H1 (cell line): ENCODE data around the gene HES3. TPM values are rescaled to one million over a fixed set of nuclear protein-coding genes. Genes with fewer than 3 reads are reported as not detected.

Experiments
- CTCF ChIA-PET: fragments of 300-600 bp; sonication (Branson Sonifier 250); formaldehyde crosslinking; loops from one replicate; lab custom pipeline; 2021; ENCODE audit not compliant: partially characterized antibody; lab: Charles Lee
- POLR2A ChIA-PET: fragments of 300-600 bp; sonication (Branson Sonifier 250); formaldehyde crosslinking; loops from one replicate; lab custom pipeline; 2021; ENCODE audit warnings: inconsistent platforms; ENCODE audit not compliant: partially characterized antibody; lab: Charles Lee
- DNase-seq, 2 experiments: peaks; one replicate each; pipeline versions ENCODE4 v3.0.0 to v3.0.0-alpha.2; 2010 to 2022; ENCODE audit warnings: low spot score in 2 of 2, low read depth in 1 of 2, mixed read lengths in 1 of 2
- FAIRE-seq: peaks from 2 replicates; lab custom pipeline; 2011; peaks lifted over from hg19 to GRCh38; lab: Jason Lieb, UNC
- H2AFZ ChIP-seq: 2 replicates; pipeline ENCODE4 v1.8.1; 2012; ENCODE audit warnings: low read length, inconsistent platforms
- H2AK5ac ChIP-seq: 2 replicates; pipeline ENCODE4 v1.6.1; 2013; ENCODE audit warnings: low read depth, low read length
- H2BK120ac ChIP-seq: replicated peaks from 2 replicates; pipeline ENCODE3; 2013; ENCODE audit warnings: low read depth, low read length, inconsistent platforms
- H2BK12ac ChIP-seq: 2 replicates; pipeline ENCODE4 v1.6.1; 2013; ENCODE audit warnings: low read depth, low read length
- H2BK15ac ChIP-seq: 2 replicates; pipeline ENCODE4 v1.6.1; 2013; ENCODE audit warnings: low read length
- H2BK20ac ChIP-seq: 2 replicates; pipeline ENCODE4 v1.6.1; 2013; ENCODE audit warnings: low read length
- H2BK5ac ChIP-seq: 2 replicates; pipeline ENCODE4 v1.6.1; 2013; ENCODE audit warnings: low read depth, low read length
- H3K14ac ChIP-seq: 2 replicates; pipeline ENCODE4 v1.6.1; 2013; ENCODE audit warnings: inconsistent platforms; ENCODE audit not compliant: insufficient read length
- H3K18ac ChIP-seq: 2 replicates; pipeline ENCODE4 v1.6.1; 2013; ENCODE audit warnings: low read length; ENCODE audit errors: extremely low read depth
- H3K23ac ChIP-seq: 2 replicates; pipeline ENCODE4 v1.6.1; 2013; ENCODE audit warnings: inconsistent platforms; ENCODE audit not compliant: insufficient read length
- H3K23me2 ChIP-seq: 2 replicates; pipeline ENCODE4 v1.6.1; 2013; ENCODE audit warnings: low read depth, low read length
- H3K27ac ChIP-seq: 2 replicates; pipeline ENCODE4 v1.6.1; 2011; ENCODE audit warnings: low read depth, low read length, inconsistent platforms
- H3K27me3 ChIP-seq, 4 experiments: replicated peaks in 1 of 4; 1 replicate in 1 of 4; 2 replicates in 3 of 4; pipeline versions ENCODE4 v1.6.1 to v1.8.1; 2011 to 2013; ENCODE audit warnings: low read length in 3 of 4, mild to moderate bottlenecking in 3 of 4, inconsistent platforms in 2 of 4, mixed read lengths in 2 of 4, moderate library complexity in 1 of 4; ENCODE audit not compliant: control insufficient read depth in 3 of 4, insufficient read depth in 3 of 4; ENCODE audit errors: extremely low read depth in 1 of 4
- H3K36me3 ChIP-seq, 4 experiments: 2 replicates each; pipeline versions ENCODE4 v1.6.1 to v1.8.1; 2011 to 2013; ENCODE audit warnings: mild to moderate bottlenecking in 4 of 4, low read length in 3 of 4, moderate library complexity in 2 of 4, control low read depth in 1 of 4, inconsistent platforms in 1 of 4; ENCODE audit not compliant: insufficient read depth in 4 of 4, control insufficient read depth in 2 of 4
- H3K4ac ChIP-seq: replicated peaks from 2 replicates; pipeline ENCODE3; 2013; ENCODE audit warnings: low read length, low read depth, mixed read lengths, inconsistent platforms; ENCODE audit not compliant: insufficient read length
- H3K4me1 ChIP-seq, 4 experiments: replicated peaks in 1 of 4; 1 replicate in 1 of 4; 2 replicates in 3 of 4; pipeline versions ENCODE4 v1.6.1 to v1.8.1; 2011 to 2013; ENCODE audit warnings: low read length in 3 of 4, inconsistent platforms in 2 of 4, mixed read lengths in 1 of 4; ENCODE audit not compliant: insufficient read depth in 4 of 4, control insufficient read depth in 3 of 4
- H3K4me2 ChIP-seq, 2 experiments: 2 replicates each; pipeline versions ENCODE4 v1.6.1 to v1.8.1; 2011 to 2013; ENCODE audit warnings: low read depth in 2 of 2, low read length in 2 of 2, control low read depth in 1 of 2, inconsistent platforms in 1 of 2, mild to moderate bottlenecking in 1 of 2; ENCODE audit not compliant: insufficient read depth in 1 of 2
- H3K4me3 ChIP-seq, 4 experiments: fragments of 200-600, 300-600 bp in 1 of 4; sonication (generic), shearing (Covaris generic), sonication (Bioruptor Twin) in 1 of 4; 2 replicates each; pipeline versions ENCODE4 v1.5.1 to v1.8.1; 2011 to 2016; ENCODE audit warnings: low read length in 4 of 4, low read depth in 3 of 4, control low read depth in 2 of 4, inconsistent platforms in 2 of 4, mild to moderate bottlenecking in 2 of 4, mixed read lengths in 1 of 4, moderate library complexity in 1 of 4; ENCODE audit not compliant: insufficient read depth in 2 of 4; ENCODE audit errors: extremely low read depth in 1 of 4
- H3K56ac ChIP-seq: replicated peaks from 2 replicates; pipeline ENCODE3; 2013; ENCODE audit warnings: low read depth, mild to moderate bottlenecking, mixed read lengths, low read length, inconsistent platforms; ENCODE audit not compliant: insufficient read length
- H3K79me1 ChIP-seq: 2 replicates; pipeline ENCODE4 v1.6.1; 2013; ENCODE audit warnings: low read depth, low read length, control low read depth
- H3K79me2 ChIP-seq, 2 experiments: 2 replicates each; pipeline versions ENCODE4 v1.6.1 to v1.8.1; 2012 to 2013; ENCODE audit warnings: low read length in 2 of 2, mild to moderate bottlenecking in 2 of 2, inconsistent platforms in 1 of 2; ENCODE audit not compliant: insufficient read depth in 2 of 2, control insufficient read depth in 1 of 2
- H3K9ac ChIP-seq, 4 experiments: replicated peaks in 1 of 4; 1 replicate in 1 of 4; 2 replicates in 3 of 4; pipeline versions ENCODE4 v1.6.1 to v1.8.1; 2011 to 2013; ENCODE audit warnings: low read depth in 3 of 4, low read length in 3 of 4, control low read depth in 2 of 4, mild to moderate bottlenecking in 2 of 4, moderate library complexity in 2 of 4, inconsistent platforms in 1 of 4; ENCODE audit errors: extremely low read depth in 1 of 4
- H3K9me3 ChIP-seq, 2 experiments: 2 replicates each; pipeline versions ENCODE4 v1.6.1 to v1.8.1; 2012 to 2013; ENCODE audit warnings: mild to moderate bottlenecking in 2 of 2, moderate library complexity in 2 of 2, control low read depth in 1 of 2, inconsistent platforms in 1 of 2, low read depth in 1 of 2, low read length in 1 of 2, mixed read lengths in 1 of 2; ENCODE audit not compliant: insufficient read depth in 2 of 2
- H4K20me1 ChIP-seq, 2 experiments: replicated peaks in 1 of 2; 2 replicates each; pipeline versions ENCODE3 to v1.8.1; 2011 to 2013; ENCODE audit warnings: inconsistent platforms in 2 of 2, low read length in 2 of 2, mild to moderate bottlenecking in 1 of 2; ENCODE audit not compliant: insufficient read depth in 2 of 2, control insufficient read depth in 1 of 2
- H4K5ac ChIP-seq: 2 replicates; pipeline ENCODE4 v1.6.1; 2013; ENCODE audit warnings: low read length, low read depth, mixed read lengths, inconsistent platforms; ENCODE audit not compliant: insufficient read length
- H4K8ac ChIP-seq: 2 replicates; pipeline ENCODE4 v1.8.0; 2013; ENCODE audit warnings: mild to moderate bottlenecking, moderate library complexity, low read length, inconsistent platforms; ENCODE audit not compliant: insufficient read depth; ENCODE audit errors: extremely low read depth
- H4K91ac ChIP-seq: replicated peaks from 2 replicates; pipeline ENCODE3; 2013; ENCODE audit warnings: low read length, mixed read lengths, inconsistent platforms; ENCODE audit not compliant: insufficient read length
- CBX5 ChIP-seq: fragments of 300-800, 300-1000 bp; sonication (generic); IDR thresholded peaks from 2 replicates; pipeline ENCODE4 v1.7.1; 2016; ENCODE audit warnings: antibody characterized with exemption, low read length, low read depth
- CBX8 ChIP-seq: fragments of 300-800, 300-1000 bp; sonication (generic); IDR thresholded peaks from 2 replicates; pipeline ENCODE4 v1.7.1; 2016; ENCODE audit warnings: low read depth, low read length, borderline replicate concordance
- CEBPB ChIP-seq: IDR thresholded peaks from 2 replicates; pipeline ENCODE4 v1.6.1; 2012; ENCODE audit warnings: low read depth, low read length
- EZH2 ChIP-seq: fragments of 200-600 bp; sonication (generic); IDR thresholded peaks from 2 replicates; pipeline ENCODE4 v1.7.1; 2012; ENCODE audit warnings: low read depth, mild to moderate bottlenecking, moderate library complexity, low read length, inconsistent platforms; ENCODE audit not compliant: severe bottlenecking
- GTF2F1 ChIP-seq: IDR thresholded peaks from 2 replicates; pipeline ENCODE4 v1.6.1; 2012; ENCODE audit warnings: low read depth, low read length, improper control_type of control experiment, borderline replicate concordance
- RAD21 ChIP-seq, 2 experiments: IDR thresholded peaks in 1 of 2; conservative IDR thresholded peaks in 1 of 2; 2 replicates each; pipeline ENCODE4 v1.6.1; 2011; ENCODE audit warnings: low read depth in 2 of 2, low read length in 2 of 2, improper control_type of control experiment in 1 of 2, inconsistent platforms in 1 of 2, mild to moderate bottlenecking in 1 of 2, moderate library complexity in 1 of 2
- SRF ChIP-seq: IDR thresholded peaks from 2 replicates; pipeline ENCODE4 v1.6.1; 2011; ENCODE audit warnings: mild to moderate bottlenecking, low read depth, low read length, moderate library complexity
- WGBS, 2 experiments: shearing (Covaris generic) in 1 of 2; methylation state at CpG; one replicate each; pipeline versions ENCODE4 v1.1.6 to v1.1.7; 2013 to 2015; ENCODE audit warnings: low lambda C conversion rate in 2 of 2, mixed read lengths in 2 of 2, inconsistent platforms in 1 of 2, low coverage in 1 of 2, missing lambda C conversion rate in 1 of 2; ENCODE audit not compliant: insufficient replicate concordance in 2 of 2, insufficient coverage in 1 of 2, insufficient read length in 1 of 2; ENCODE audit errors: extremely low coverage in 1 of 2, missing lambda C conversion rate in 1 of 2; 5-methylcytosine and 5-hydroxymethylcytosine counted together
- polyA plus RNA-seq, 7 experiments: library from polyadenylated mRNA; depleted of rRNA in 3 of 7; stranded (reverse) in 5 of 7; unstranded in 2 of 7; fragments of >200 nt in 5 of 7; fragments of 200-250 nt in 2 of 7; gene quantifications; 1 replicate in 5 of 7; 2 replicates in 1 of 7; 4 replicates in 1 of 7; pipeline versions ENCODE4 v1.2.1 to v1.2.3, GENCODE V29; 2011 to 2013; ENCODE audit warnings: missing spikeins in 2 of 7, mixed read lengths in 2 of 7
- total RNA-seq: library from RNA; stranded (reverse); fragmentation: NEBNext Ultra II Directional; extraction: Animal tissue kit (Norgen Biotek cat#: 25700); gene quantifications from 2 replicates; pipeline ENCODE4 v1.2.1, GENCODE V29; 2021
- TF ChIP-seq, protein P1 (sequence below): IDR thresholded peaks from 2 replicates; pipeline ENCODE4 v1.6.1; 2012; ENCODE audit warnings: inconsistent platforms
- TF ChIP-seq, protein P2 (sequence below): IDR thresholded peaks from 2 replicates; pipeline ENCODE4 v1.6.1; 2012; ENCODE audit warnings: inconsistent platforms

Gene HES3
- total and polyA plus RNA-seq, 2 of the 8 experiments (the other 6 are each of a cell fraction or from before 2014, with no cell fraction given), result 38.8 to 54.3 TPM

DNA sequence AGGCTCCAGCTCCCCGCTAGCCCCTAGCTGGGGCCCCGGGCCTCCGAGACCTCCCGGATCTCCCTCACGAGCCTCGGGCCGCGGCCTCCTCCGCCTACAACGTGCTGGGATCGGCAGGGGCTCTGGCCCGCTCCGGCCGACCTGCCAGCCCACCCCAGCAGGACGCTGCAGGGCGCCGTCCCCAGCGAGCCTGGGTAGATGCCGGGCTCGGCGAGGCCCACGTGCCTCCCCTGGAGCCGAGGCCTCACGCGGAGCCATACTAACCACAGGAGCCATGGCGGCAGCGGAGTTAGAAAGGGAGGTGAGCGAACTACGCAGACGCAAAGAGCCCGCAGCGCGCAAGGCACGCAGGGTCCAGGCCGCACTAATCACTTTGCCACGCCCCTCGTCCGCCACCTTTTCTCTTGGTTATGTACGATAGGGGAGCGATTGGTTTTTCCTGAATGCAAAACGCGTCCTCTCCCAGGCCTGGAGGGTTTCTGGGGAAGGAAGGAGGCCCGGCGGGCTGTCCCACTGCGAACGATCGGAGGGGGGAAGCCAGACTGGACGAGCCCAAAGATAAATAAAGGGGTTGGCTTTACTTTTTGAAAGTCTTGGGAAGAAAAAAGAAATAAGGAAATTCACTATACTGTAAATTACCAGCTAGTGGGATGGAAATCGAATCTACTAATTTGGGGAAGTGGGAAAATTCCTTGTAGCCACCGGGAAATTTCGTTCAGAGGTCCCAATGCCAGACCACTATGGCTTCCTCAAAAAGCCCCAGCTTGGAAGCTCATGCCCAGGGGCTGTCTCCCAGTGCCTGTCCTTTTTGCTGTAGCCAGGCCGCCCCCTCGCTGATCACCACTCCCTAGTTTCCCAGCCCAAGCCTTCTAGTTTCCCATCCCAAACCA, 44.4 kb upstream of the HES3 start, which contains the start of gene RPL22:
Gene RPL22 (minus strand): TSS at position 298 of the 890 bp plus-strand sequence. CDS start 22 bp downstream, at position 276.
- POLR2A ChIA-PET, result interaction anchor here (0.7 to 4.9 kb wide), 15 partner anchors 8 to 402 kb away, joined by 3 to 65 read pairs (median 5); partner anchors contain the start of genes ICMT, KLHL21 and RNF207
- WGBS, 2 experiments, result 2% methylated on average over 53 of the region's 53 CpGs; no CpG with 5 or more reads in 1 of the 2 experiments
- TF ChIP-seq RAD21 (IDR thresholded peaks at IDR 0.05 in 1 of 2, conservative IDR thresholded peaks at IDR 0.05 in 1 of 2; ENCODE audit: low read depth in 2 of 2, low read length in 2 of 2), result no peak
- TF ChIP-seq, protein P1, sequence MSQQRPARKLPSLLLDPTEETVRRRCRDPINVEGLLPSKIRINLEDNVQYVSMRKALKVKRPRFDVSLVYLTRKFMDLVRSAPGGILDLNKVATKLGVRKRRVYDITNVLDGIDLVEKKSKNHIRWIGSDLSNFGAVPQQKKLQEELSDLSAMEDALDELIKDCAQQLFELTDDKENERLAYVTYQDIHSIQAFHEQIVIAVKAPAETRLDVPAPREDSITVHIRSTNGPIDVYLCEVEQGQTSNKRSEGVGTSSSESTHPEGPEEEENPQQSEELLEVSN, result peak; percentile 77
- TF ChIP-seq CEBPB, result no peak
- TF ChIP-seq, protein P2, sequence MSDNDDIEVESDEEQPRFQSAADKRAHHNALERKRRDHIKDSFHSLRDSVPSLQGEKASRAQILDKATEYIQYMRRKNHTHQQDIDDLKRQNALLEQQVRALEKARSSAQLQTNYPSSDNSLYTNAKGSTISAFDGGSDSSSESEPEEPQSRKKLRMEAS, result peak; percentile 96
- TF ChIP-seq CBX5, result no peak
- TF ChIP-seq CBX8, result no peak
- no peak for TF ChIP-seq EZH2
- peak; percentile 79; the same call in 1 of the 2 replicates for TF ChIP-seq GTF2F1
- TF ChIP-seq SRF, result peak; percentile 94

More for the DNA sequence above, 44.4 kb upstream of the HES3 start, which contains the start of gene RPL22:
- Histone ChIP-seq H3K23ac (no peak within 1 kb of the TSS), H3K79me2 (peaks cover 29 to 53% of the 10 kb centered on the region in 2 experiments), H2BK5ac (peak within 1 kb of the TSS; percentile 91), H3K27ac (peak within 1 kb of the TSS; percentile 95), H3K9ac (peak within 1 kb of the TSS; percentile 94 to 99 (median 96)), H3K27me3 (no peaks in the 10 kb centered on the region), H3K56ac (peak within 1 kb of the TSS; percentile 87), H3K36me3 (peaks cover 7 to 35% (median 23%) of the 10 kb centered on the region in 4 experiments), H2BK120ac (peak within 1 kb of the TSS; percentile 91), H2AFZ (peak within 1 kb of the TSS; percentile 83), H3K23me2 (peaks cover 10% of the 10 kb centered on the region), H3K79me1 (no peaks in the 10 kb centered on the region; the same call in 1 of the 2 replicates), H3K14ac (no peak within 1 kb of the TSS), H4K8ac (peak within 1 kb of the TSS; percentile 97; the same call in 1 of the 2 replicates), H4K91ac (peak within 1 kb of the TSS; percentile 99), H3K4me2 (peak within 1 kb of the TSS; percentile 82 to 97), H3K4me3 (peak within 1 kb of the TSS; percentile 69 to 98 (median 86)), H4K5ac (peak within 1 kb of the TSS; percentile 94), H3K4me1 (peaks cover 6 to 13% (median 8%) of the 10 kb centered on the region in 4 experiments; a peak in 6 of 7 replicates), H3K18ac (peak within 1 kb of the TSS; percentile 98), H3K4ac (peak within 1 kb of the TSS; percentile 99), H3K9me3 (no peaks in the 10 kb centered on the region), H2BK20ac (no peak within 1 kb of the TSS), H2AK5ac (peak within 1 kb of the TSS; percentile 32; the same call in 1 of the 2 replicates), H4K20me1 (peaks cover 5 to 7% of the 10 kb centered on the region in 2 experiments), H2BK15ac (peak within 1 kb of the TSS; percentile 88), H2BK12ac (peak within 1 kb of the TSS; percentile 64)
- DNase-seq (peak; percentile 94 to 96), FAIRE-seq (peak; percentile 90)
- CTCF ChIA-PET, result interaction anchor here (0.5 to 17.1 kb wide), 6 partner anchors 8 to 556 kb away, joined by 3 to 353 read pairs (median 6); partner anchors contain the start of genes HES3 and ICMT
